ENCODE measurements around the gene KRTAP4-12.

Gene KRTAP4-12

DNA sequence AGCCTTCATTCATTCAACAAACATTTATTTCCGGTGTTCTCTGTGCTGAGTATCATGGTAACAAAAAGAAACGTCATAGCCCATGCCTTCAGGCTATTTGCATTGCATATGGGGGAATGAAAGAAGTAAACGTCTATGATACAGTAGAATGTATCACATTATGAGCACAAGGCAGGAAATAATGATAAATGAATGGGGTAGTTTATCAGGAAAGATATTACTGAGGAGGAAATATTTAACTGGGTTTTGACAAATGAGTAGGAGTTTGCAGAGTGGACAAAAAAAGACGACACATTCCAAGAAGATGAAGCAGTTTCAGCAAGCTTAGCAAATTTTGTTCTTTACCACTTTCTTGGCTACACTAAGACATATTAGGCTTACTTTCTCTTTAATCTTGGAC, 41.4 kb downstream of the KRTAP4-12 start:
- no peak for DNase-seq (ENCODE audit: extremely low spot score)
- TF ChIP-seq ZNF384 (IDR thresholded peaks at IDR 0.05) (no peak), BHLHE40 (IDR thresholded peaks at IDR 0.05; ENCODE audit: borderline replicate concordance) (no peak), L3MBTL2 (conservative IDR thresholded peaks at IDR 0.05) (no peak), CTBP1 (IDR thresholded peaks at IDR 0.05; ENCODE audit: borderline replicate concordance) (no peak), FOXK2 (IDR thresholded peaks at IDR 0.05) (no peak), NFRKB (IDR thresholded peaks at IDR 0.05) (no peak), FOXA1 (IDR thresholded peaks at IDR 0.05) (no peak), SUZ12 (IDR thresholded peaks at IDR 0.05) (no peak), ARNT (IDR thresholded peaks at IDR 0.05) (no peak)
- CTCF ChIA-PET = no interaction called here
- POLR2A ChIA-PET = no interaction called here

DNA sequence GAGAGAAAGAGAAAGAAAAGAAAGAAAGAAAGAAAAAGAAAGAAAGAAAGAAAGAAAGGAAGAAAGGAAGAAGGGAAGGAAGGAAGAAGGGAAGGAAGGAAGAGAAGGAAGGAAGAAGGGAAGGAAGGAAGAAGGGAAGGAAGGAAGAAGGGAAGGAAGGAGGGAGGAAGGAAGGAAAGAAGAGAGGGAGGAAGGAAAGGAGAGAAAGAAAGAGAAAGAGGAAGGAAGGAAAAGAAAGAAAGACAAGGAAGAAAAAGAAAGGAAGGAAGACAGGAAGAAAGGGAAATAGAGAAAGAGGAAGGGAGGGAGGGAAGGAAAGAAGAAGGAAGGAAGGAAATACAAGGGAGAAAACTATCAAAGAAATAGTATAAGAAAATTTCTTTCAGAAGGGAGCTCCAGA, 47.2 kb downstream of the KRTAP4-12 start:
- ChIA-PET POLR2A (no interaction called here), CTCF (no interaction called here)
- no peak for TF ChIP-seq ZNF384 (IDR thresholded peaks at IDR 0.05)
- no peak for TF ChIP-seq LEF1 (IDR thresholded peaks at IDR 0.05; ENCODE audit: borderline replicate concordance)
- no peak for TF ChIP-seq NFRKB (IDR thresholded peaks at IDR 0.05)
- TF ChIP-seq L3MBTL2 (conservative IDR thresholded peaks at IDR 0.05) = no peak
- no peak for TF ChIP-seq BHLHE40 (IDR thresholded peaks at IDR 0.05; ENCODE audit: borderline replicate concordance)
- TF ChIP-seq TARDBP (IDR thresholded peaks at IDR 0.05) = no peak
- TF ChIP-seq FOXK2 (IDR thresholded peaks at IDR 0.05) = no peak
- no peak for TF ChIP-seq FOXA1 (IDR thresholded peaks at IDR 0.05)
- TF ChIP-seq CTBP1 (IDR thresholded peaks at IDR 0.05; ENCODE audit: borderline replicate concordance) = no peak
- no peak for TF ChIP-seq SUZ12 (IDR thresholded peaks at IDR 0.05)
- TF ChIP-seq SP1 (IDR thresholded peaks at IDR 0.05) = no peak
- no peak for TF ChIP-seq ARNT (IDR thresholded peaks at IDR 0.05)
- TF ChIP-seq, protein P1, sequence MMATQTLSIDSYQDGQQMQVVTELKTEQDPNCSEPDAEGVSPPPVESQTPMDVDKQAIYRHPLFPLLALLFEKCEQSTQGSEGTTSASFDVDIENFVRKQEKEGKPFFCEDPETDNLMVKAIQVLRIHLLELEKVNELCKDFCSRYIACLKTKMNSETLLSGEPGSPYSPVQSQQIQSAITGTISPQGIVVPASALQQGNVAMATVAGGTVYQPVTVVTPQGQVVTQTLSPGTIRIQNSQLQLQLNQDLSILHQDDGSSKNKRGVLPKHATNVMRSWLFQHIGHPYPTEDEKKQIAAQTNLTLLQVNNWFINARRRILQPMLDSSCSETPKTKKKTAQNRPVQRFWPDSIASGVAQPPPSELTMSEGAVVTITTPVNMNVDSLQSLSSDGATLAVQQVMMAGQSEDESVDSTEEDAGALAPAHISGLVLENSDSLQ (IDR thresholded peaks at IDR 0.05) = no peak
- no peak for TF ChIP-seq ELF4 (IDR thresholded peaks at IDR 0.05)
- TF ChIP-seq HDGF (IDR thresholded peaks at IDR 0.05; ENCODE audit: borderline replicate concordance) = no peak
- no peak for TF ChIP-seq FOXM1 (IDR thresholded peaks at IDR 0.05; ENCODE audit: borderline replicate concordance)
- no peak for DNase-seq (ENCODE audit: extremely low spot score)

DNA sequence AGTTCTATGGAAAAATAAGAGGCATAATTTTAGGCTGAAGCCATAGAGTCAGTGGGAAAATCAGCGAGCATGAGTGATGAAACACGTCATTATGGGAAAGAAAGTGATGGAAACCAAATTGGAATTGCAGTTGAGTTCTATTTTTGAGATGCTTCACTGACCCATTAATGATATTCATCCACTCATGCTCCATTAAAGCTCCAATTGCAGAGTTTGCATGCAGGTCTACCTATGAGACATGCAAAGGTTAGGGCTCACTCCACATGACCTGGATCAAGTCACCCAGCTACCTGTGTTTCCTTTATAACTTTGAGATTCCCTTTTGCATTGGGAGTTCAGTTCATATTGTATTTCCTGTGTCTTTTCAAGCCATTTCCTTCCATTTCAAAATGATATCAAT, 50.3 kb downstream of the KRTAP4-12 start:
- CTCF ChIA-PET = no interaction called here
- DNase-seq (ENCODE audit: extremely low spot score) = no peak
- TF ChIP-seq SP1 (IDR thresholded peaks at IDR 0.05) = no peak
- no peak for TF ChIP-seq FOXK2 (IDR thresholded peaks at IDR 0.05)
- no peak for TF ChIP-seq NFRKB (IDR thresholded peaks at IDR 0.05)
- TF ChIP-seq, protein P1 (IDR thresholded peaks at IDR 0.05) = no peak
- TF ChIP-seq ZNF384 (IDR thresholded peaks at IDR 0.05) = no peak
- TF ChIP-seq LEF1 (IDR thresholded peaks at IDR 0.05; ENCODE audit: borderline replicate concordance) = no peak
- no peak for TF ChIP-seq BHLHE40 (IDR thresholded peaks at IDR 0.05; ENCODE audit: borderline replicate concordance)
- TF ChIP-seq ELF4 (IDR thresholded peaks at IDR 0.05) = no peak
- TF ChIP-seq SUZ12 (IDR thresholded peaks at IDR 0.05) = no peak
- TF ChIP-seq L3MBTL2 (conservative IDR thresholded peaks at IDR 0.05) = no peak
- TF ChIP-seq FOXM1 (IDR thresholded peaks at IDR 0.05; ENCODE audit: borderline replicate concordance) = no peak
- POLR2A ChIA-PET = no interaction called here

Data from HEK293T (cell line).